Glomerular visceral epithelial cell (primary cell): ENCODE measurements around the gene SMIM21.
A peak's percentile ranks its signal among the peaks of the same experiment; 100 is the strongest.

ENCODE experiments used
- DNase-seq: peaks from one replicate; pipeline ENCODE4 v3.0.0-alpha.2; 2016; ENCODE audit errors: extremely low spot score

SMIM21 gene

GRCh38 chr18:75422341-75422910, 5.1 kb downstream of the SMIM21 start:
- DNase-seq = no peak

DNA sequence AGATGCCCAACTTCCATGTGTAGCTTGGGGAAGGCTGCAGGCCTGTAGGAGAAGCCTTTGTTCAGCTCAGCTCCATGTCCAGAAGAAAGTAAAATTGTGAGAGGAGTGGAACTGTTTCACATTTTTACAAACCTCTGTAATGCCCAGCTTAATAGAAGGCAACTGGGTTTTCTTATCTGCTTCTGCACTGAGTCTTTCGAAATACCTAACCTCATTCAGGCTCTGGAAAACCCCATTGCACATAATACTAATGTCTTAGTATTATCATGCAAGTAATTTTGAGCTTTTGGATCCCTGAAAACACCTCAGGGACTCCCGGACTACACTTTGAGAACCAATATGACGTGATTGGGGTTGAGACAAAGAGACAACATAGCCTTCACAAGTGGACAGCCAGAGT, 5.8 kb downstream of the SMIM21 start:
- DNase-seq = no peak

- no peak for DNase-seq
Measured at GRCh38 chr18:75418293-75419005, 9.1 kb downstream of the SMIM21 start.

DNA sequence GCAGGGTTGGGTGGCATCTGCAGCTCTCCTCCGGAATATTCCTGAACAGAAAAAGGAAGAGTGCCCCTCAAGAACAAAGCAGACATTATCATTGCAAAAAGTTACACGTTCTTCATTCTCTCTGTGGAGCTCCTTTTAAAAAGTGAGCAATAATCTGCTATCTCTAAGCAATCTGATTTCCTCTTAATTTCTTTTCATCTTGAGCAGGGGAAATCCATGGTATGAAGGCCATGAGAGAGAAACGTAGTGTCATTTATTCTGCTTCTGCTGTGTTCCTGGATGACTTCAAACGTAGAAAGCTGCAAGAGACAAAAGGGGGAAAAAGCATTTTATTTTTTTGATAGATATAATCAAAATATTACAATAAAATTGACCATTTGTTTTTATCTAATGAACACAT, 16.9 kb downstream of the SMIM21 start:
- no peak for DNase-seq

DNA sequence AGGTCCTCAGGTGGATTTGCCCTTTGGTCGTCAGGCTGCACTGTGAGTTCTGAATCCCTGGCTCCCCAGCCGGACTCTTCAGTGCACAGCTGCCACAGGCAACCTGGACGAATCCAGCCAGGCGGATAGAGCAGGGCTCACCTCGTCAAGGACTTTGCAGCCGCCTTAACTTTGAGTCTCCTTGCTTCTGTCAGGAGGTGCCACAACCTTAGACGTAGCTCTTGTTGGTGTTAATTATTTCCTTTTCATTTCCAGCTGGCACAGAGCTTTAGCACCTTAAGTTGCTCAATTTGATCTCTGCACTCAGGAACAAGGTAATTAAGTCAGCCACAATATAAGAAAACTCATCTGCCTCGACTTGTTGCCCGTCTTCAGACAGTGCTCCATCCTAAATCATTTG, 17.7 kb downstream of the SMIM21 start:
- DNase-seq = no peak

- peak; percentile 93 for DNase-seq
Measured at GRCh38 chr18:75408554-75409506, 18.7 kb downstream of the SMIM21 start.

DNA sequence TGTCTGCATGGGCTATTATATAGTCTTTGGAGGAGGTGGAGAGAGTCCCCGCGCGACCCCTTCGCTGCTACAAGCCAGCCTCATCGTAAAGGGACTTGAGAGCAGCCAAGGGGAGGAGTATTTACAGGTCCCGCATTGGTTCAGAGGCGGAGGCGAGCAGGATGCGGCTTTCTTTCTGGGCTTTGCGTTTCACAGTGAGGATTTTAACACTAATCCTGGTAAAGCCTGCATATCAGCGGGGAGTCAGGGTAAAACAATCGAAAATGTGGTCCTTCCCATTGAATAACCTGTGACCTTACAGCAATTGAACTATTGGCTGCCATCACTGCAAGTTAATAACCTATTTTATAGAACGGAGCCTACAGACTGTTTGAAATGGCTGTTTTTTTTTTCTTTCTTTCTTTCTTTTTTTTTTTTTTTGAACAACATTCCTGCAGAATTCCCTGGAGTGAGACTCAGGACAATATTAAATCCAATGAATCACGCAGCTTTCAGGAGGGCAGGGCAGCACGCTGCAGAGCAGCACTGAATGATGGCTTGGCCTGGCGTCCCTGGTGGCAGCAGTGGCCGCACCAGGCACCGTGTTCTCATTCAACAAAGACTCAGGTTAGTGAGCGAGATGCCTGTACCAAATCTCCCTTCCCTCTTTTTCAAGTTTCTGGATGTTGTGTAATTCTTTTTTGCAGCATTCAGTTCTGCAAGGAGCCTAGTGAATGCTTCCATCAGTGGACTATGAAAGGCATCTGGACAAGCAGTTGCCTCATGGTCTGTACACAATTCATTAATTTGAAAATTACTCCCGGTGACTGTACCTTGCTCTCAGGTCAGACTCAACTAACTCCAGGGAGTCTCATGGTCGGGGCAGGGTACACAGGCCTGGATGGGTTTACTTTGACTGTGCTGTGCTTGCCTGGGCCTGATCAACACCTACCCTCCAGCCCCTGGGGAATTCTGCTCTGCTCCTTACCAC, 19.8 kb downstream of the SMIM21 start:
- DNase-seq = no peak

GRCh38 chr18:75406491-75407445, 20.7 kb downstream of the SMIM21 start:
- DNase-seq = no peak

DNA sequence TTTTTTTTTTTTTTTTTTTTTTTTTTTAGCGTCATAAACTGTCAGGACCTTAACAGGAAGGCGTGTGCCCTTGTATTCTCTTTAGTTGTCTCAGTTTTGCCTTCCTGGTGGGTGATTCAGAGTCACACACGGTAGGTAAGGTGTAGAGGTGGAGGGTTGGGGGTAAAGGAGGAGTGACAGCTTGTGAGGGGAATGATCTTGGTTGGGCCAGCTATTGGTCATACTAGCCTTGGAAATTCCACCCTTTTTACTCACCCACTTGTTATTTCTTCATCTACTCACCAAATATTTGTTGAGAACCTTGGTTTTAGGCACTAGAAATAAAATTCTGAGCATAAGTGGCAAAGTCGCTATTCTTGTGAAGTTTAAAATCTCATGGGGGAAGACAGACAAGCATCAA, 22.2 kb downstream of the SMIM21 start:
- no peak for DNase-seq

- DNase-seq = no peak
Measured at GRCh38 chr18:75400366-75400765, 27.1 kb downstream of the SMIM21 start.

DNA sequence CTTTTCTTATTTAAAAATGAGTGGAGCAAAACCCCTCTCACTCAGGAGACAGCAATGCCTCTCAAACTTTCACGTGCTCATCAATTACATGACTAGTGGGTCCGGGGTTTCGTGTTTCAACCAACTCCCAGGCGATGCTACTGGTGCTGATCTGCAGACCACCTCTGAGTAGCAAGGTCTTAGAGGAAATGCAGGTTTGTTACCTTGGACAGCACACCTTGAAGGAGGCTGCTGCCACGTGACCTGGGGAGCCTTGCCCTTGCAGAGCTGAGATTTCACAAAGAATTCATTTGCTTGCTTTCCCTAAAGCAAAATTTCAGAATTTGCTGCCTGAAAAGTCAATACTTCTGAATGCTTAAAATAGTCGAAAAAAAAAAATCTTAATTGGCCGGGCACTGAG, 32.4 kb downstream of the SMIM21 start:
- no peak for DNase-seq

GRCh38 chr18:75393721-75394120, 33.8 kb downstream of the SMIM21 start:
- DNase-seq = no peak

GRCh38 chr18:75392226-75392578, 35.3 kb downstream of the SMIM21 start:
- DNase-seq = no peak

DNA sequence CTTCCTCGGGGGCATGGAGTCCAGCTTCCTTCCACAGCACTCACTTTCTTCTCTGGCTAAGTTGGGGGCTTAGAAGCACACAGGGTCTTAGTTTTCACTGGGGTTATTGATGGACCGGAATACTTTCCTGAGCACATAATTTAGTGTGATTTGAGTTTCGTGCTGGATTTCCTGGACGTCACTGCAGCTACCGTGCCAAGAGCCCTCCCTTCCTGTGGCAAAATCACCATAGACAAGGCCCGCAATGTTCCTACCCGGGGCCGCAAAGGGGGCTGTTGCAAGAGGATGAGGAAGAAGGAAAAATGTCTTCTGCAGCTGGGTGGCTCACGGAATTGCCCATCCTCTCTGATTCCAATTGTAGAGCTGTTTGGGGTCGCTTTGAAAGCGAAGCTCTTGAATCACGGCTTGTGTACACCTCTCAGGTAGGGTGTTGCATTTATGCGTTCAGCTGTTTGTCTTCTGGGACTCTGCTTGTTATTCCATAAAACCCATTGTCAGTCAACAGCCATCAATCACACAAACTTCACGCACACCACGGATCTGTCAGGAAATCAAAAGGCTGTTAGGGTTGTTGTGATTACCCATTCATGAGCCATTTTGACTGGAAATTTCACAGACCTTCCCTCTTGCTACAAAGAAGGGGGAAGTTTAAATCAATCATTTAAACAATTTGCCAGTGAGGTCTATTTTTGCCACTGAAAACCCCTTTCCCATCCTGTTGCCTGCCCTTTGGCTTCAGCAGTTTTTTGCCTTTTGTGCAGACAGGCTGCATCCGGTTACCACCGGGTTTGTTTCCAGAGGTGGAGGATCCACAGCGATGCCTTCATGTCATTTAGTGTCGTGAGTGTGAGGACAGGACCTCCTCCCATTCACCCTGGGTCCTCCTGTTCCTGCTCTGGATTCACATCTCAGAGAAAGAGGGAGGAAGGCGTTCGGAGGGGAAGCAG, 36.0 kb downstream of the SMIM21 start:
- DNase-seq = no peak

- no peak for DNase-seq
Measured at GRCh38 chr18:75390854-75391253, 36.6 kb downstream of the SMIM21 start.

DNA sequence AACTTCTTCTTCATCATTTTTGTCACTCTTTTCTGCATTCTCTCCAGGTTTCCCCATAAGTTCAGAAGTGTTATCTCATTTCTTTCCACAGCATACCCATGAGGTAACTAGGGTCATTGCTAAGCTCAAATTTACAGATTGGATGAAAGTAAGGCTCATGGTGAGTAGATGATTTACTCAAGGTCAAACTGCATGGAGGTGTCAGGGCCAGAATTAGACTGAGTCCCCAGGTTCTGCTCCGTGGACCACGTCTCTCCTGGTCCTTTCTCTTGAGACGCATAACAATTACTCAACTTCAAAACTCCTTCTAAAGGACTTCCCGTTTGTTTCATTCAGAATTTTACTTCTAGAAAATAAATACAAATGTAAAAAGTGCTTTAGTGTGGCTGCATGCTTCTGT, 43.4 kb downstream of the SMIM21 start:
- no peak for DNase-seq

DNA sequence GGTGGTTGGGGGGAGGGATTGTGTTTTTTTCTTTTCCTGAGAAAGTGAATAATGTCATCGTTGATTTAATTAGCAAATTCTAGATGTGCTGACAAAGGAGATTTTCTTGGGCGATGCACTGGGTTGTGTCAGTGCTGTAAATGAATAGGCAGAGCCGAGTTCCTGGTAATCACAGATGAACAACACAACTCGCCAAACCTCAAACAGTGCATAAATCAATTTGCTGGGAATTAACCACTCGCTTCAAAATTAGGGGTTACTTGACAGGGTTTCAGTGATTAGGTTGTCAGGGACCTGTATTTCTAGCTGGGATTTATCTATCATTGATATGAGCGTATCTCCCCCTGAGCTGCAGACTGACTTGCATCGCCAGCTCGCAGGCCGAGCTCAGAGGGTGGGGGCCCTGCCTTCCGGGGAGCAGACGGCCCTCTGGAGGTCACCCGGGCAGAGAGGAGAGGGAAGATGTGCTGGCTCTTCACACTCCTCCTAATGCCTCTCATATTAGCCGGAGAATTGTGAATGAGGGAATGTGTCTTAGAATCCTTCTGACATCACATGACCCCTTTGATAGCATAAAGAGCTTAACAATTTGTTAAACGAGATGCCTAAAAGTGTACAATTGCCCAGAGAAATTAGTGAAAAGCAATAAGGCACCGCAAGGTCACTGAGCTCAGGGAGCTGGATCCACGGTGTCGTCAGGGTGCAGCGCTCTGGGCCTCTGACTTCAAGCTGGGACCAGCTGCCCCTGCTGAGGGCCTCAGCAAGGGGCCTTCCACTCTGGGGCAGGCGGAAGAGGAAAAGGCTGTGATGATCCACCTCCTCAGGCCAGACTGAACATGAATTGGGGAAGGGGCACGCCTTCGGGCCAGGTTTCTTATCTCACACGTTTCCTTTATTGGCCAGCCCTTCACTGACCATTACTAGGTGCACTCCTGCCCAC, 48.9 kb downstream of the SMIM21 start:
- DNase-seq = no peak

DNA sequence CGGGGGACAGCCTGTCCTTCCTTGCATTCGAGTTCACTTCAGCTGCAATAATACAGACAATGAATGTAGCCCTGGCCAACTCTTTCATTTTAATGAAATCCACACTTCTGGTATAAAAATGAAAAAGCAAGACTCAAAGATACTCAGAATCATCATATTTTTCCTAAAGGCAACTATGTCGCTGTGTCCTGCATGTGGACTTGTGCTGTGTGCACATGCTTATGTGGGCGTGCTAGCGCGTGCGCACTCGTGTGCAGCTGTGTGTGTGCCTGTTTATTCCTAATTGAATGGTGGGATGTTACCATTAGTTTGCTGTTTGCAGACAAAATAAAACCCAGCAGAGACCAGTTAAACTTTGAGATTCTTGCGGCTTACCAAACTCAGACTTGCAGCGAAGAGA, 49.6 kb downstream of the SMIM21 start:
- no peak for DNase-seq
